NCI-H2227 (cell line): Measurements from ENCODE around the gene ERP44.
"Not testable (repeated sequence)": the region's sequence is repeated elsewhere in the genome, so short reads cannot be mapped to it uniquely, and the experiment has no call there.

Experiments used
- DNase-seq: peaks from one replicate; lab custom pipeline; 2025; ENCODE audit not compliant: unreplicated experiment; lab: John Stamatoyannopoulos, UW

Gene ERP44

DNA sequence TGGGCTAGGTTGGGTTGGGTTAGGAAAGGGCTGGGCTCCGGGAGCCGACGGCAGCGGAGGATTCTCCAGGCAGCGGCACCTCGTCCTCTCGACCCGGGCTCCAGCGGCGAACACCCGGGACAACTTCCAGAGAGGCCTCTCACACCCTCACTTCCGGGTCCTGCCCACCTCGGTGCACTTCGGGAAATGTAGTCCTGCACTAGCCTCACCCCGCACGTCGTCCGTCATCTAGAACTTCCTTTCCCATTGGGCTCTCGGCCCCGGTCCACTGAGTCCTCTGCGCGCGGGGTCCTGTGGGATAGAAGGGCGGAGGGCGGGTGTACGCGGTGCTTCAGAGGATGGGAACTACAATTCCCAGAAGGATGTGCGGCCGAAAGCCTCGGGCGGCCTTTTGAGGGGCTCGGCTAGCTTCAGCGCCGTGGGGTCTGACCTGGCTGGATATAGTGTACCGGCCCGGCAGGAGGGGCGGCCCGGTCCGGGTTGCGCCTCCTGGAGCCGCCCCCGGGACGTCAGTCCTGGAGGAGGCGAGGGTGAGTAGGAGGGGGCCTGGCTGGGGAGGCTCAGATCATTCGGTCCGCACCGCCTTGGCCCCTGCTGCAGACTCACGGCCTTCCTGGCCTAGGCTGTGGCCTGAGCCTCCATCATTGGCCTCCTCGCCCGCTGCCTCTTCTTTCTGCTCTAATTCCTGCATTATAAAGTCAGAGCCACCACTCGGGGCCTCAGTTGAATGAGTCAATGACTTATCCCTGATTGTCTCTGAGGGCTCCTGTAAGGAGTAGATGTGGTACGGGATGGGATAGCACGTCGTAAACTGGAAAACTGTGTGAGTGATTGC, at the start of gene ERP44, which contains the start of gene INVS:
ERP44 (minus strand) TSS at position 114 of the 835 bp plus-strand sequence. CDS start 160 bp downstream, outside the sequence.
INVS (plus strand) TSS at position 357 of the 835 bp plus-strand sequence. CDS start 5,279 bp downstream, outside the sequence.
- peak; percentile 97 for DNase-seq

GRCh38 chr9:100145976-100146375, 47.2 kb upstream of the ERP44 start:
- not testable (repeated sequence) for DNase-seq

DNA sequence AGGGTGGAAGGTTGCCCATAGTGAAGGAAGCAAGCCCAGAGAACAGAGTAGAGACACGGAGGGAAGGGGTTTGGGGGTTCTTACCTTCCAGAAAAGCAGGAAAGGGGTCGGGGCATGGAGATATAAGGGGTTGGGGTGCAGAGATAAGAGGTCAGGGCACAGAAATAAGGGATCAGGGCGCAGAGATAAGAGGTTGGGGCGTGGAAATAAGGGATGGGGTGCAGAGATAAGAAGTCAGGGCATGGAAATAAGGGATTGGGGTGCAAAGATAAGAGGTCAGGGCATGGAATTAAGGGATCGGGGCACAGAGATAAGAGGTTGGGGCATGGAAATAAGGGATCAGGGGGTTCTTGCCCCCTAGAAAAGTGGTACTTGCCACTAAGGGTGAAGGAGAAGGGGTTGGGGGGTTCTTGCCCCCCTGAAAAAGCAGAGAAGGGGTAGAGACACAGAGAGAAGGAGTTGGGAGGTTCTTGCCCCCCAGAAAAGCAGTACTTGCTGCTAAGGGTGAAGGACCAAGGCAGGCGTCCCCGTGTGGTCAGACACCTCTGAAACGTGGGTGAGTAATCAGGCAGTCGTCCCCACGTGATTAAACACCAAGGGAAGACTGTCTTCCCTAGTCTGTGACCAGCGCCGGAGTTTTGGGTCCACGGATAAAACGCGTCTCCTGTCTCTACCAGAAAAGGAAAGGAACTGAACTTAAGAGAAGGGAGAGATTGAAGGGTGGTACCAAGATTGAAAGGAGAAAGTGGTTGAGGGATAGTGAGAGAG, 46.6 kb upstream of the ERP44 start:
- DNase-seq: not testable (repeated sequence)

GRCh38 chr9:100141862-100142261, 43.1 kb upstream of the ERP44 start:
- DNase-seq: not testable (repeated sequence)

DNA sequence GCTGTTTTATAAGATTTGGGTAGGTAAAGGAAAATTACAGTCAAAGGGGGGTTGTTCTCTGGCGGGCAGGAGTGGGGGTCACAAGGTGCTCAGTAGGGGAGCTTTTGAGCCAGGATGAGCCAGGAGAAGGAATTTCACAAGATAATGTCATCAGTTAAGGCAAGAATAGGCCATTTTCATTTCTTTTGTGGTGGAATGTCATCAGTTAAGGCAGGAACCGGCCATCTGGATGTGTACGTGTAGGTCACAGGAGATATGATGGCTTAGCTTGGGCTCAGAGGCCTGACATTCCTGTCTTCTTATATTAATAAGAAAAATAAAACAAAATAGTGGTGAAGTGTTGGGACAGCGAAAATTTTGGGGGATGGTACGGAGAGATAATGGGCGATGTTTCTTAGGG, 41.5 kb upstream of the ERP44 start:
- DNase-seq: not testable (repeated sequence)

GRCh38 chr9:100136799-100137198, 38.0 kb upstream of the ERP44 start:
- not testable (repeated sequence) for DNase-seq

DNA sequence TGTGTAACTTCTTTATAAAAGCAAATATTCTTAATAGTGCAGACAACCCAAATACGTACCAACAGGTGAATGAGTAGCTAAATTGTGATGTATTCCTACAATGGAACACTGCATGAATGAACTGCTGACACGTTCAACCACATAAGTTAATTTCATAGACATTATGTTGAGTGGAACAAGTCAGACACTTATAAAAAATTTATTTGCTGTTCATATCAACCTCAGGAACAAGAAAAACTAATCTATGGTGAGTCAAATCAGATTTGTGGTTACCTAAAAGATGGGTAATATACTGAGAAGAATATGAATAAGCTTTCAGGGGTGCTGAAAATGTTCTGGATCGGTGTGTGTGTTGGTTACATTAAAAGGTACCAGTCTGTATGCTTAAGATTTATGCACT, 35.9 kb upstream of the ERP44 start:
- DNase-seq: no peak

- no peak for DNase-seq
These were observed 33.2 kb upstream of the ERP44 start for GRCh38 chr9:100131875-100132430.

GRCh38 chr9:100131216-100131615, 32.4 kb upstream of the ERP44 start:
- DNase-seq: no peak

- DNase-seq: no peak
These were observed 31.0 kb upstream of the ERP44 start for GRCh38 chr9:100129772-100130171.

DNA sequence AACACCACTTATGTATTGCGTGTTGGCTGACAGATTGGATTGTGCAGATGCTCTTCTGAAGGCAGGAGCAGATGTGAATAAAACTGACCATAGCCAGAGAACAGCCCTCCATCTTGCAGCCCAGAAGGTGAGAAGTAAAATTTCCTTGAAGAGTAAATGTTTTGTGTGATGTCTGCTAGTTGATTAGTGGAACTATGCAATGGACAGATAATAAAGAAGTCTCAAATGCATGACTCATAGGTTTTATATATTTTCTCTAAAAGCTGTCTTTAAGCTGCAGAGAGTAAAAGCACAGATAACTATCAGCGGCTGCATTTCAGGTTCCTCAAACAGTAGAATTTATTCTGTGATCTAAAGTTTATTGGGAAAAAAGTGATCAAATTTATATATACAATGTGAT, 27.6 kb upstream of the ERP44 start:
- no peak for DNase-seq

DNA sequence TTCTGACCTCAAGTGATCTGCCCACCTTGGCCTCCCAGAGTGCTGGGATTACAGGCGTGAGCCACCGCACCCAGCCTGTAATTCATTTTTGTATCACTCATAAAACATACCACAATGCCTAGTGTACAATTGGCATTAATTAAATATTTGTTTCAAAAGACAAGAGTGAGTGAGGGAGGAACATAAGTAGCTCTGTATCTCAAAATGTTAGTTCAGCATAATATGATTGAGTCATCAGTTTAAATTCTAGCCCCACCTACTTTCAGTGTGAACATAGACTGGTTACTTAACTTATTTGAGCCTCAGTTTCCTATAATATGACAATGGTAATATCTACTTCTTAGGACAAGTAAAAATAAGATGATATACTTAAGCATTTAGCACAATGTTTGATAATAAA, 27.1 kb upstream of the ERP44 start:
- no peak for DNase-seq

- no peak for DNase-seq
These were observed 26.4 kb upstream of the ERP44 start for GRCh38 chr9:100125236-100125635.

- no peak for DNase-seq
These were observed 21.5 kb upstream of the ERP44 start for GRCh38 chr9:100120286-100120685.

GRCh38 chr9:100117316-100117715, 18.5 kb upstream of the ERP44 start:
- DNase-seq: no peak

- no peak for DNase-seq
These were observed 14.0 kb upstream of the ERP44 start for GRCh38 chr9:100112677-100113336.

DNA sequence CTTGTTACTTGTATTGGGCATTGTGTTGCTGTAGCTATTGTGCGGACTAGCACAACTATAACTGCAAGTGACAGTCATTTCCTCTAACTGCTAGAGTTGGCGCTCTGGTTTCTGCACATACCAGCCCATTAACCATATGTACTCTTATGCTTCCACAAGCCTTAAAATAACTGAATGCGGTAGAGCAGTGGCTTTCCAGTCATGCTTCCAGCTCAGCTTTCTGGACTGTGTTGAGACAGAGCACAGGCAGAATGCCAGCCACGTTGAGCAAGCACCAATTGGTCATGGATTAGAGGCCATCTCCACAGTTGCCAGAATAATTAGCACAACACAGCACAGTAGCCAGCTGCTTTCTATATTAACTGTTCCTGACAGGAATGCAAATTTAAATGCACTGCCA, 12.4 kb upstream of the ERP44 start:
- DNase-seq: no peak

DNA sequence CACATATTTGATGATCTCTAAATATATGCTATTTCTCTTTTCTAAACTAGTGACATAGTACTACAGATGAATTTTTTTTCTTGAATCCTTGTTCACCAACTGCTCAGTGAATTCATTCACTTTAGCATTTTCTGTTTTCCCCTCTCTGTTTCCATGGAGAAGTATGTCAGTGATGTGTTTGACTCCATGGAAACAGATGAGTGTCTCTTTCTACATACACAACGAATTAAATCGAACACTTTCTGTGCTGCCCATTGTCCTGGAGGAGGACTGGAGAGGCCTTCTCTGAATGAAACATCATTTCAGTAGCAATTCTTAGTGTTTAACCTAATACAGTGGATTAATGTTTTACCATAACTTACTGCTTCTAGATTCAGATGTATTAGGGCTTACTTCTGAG, 9.8 kb upstream of the ERP44 start:
- peak; percentile 40 for DNase-seq

GRCh38 chr9:100106616-100107015, 7.8 kb upstream of the ERP44 start:
- no peak for DNase-seq

DNA sequence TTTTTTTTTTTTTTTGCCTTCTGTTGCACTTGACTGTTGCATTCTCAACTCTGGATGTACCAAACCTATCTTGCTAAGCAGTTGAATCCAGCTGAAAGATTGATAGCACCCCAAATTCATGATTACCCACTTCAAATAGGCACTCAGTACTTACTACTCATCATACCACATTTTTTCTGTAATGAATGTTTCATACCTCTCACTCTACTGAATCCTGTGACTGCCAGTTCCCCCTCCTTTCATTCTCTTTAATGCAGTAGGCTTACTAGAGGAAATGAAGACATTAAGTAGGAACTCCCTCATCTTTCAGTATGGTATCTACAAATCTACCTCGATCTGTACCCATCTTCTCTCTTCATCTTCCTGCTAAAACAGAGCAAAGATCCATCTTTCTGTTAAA, 7.1 kb upstream of the ERP44 start:
- DNase-seq: no peak

- no peak for DNase-seq
These were observed 5.5 kb upstream of the ERP44 start for GRCh38 chr9:100104314-100104713.
